ENCODE results near the gene CRYBG2. TPM values are rescaled to one million over a fixed set of nuclear protein-coding genes. Genes with fewer than 3 reads are reported as not detected.

CRYBG2 gene
- polyA plus RNA-seq, 1 donor from 2014 or later, result 2.5 TPM

DNA sequence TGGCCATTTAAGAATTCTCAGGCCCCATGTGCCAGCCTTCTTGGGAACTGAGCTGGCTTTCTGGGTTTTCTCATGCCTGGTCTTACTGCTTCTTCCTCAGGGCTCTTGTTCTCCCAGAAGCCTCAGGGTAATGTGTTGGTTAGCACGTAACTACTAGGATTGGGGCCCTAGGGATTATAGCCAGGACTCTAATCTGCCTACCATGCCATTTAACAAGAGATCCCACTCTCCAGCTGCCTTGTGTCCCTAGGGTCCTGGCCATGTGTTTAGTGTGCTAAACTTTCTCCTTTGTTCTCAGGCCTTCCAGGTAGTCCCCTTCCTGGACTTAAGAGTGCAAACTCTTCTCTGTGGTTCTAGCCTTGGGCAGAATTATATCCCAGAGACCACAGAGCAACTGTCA, 76.2 kb downstream of the CRYBG2 start:
- Histone ChIP-seq H3K36me3 (ENCODE audit: insufficient read depth, low read length) (no peaks in the 10 kb centered on the region), H3K27me3 (ENCODE audit: insufficient read depth, low read depth, low read length) (no peaks in the 10 kb centered on the region), H3F3A (ENCODE audit: insufficient read depth, low read length, poor library complexity, severe bottlenecking) (no peaks in the 10 kb centered on the region), H3K9ac (ENCODE audit: low read length) (no peak overlapping the region), H3K9me2 (ENCODE audit: insufficient read depth, low read length) (no peaks in the 10 kb centered on the region), H3K4me3 (ENCODE audit: low read length) (no peak overlapping the region), H3K27ac (ENCODE audit: low read length) (no peak overlapping the region), H3K9me3 (ENCODE audit: low read length) (no peaks in the 10 kb centered on the region), H3K79me2 (replicated peaks; ENCODE audit: insufficient read depth, low read length) (peaks cover 5% of the 10 kb centered on the region), H2AFZ (ENCODE audit: low read depth, low read length) (no peak overlapping the region), H4K20me1 (ENCODE audit: insufficient read depth) (no peaks in the 10 kb centered on the region), H3K4me2 (ENCODE audit: low read length) (no peak overlapping the region)
- TF ChIP-seq EP300 (conservative IDR thresholded peaks at IDR 0.05; ENCODE audit: poor library complexity, severe bottlenecking) (no peak), SMC3 (conservative IDR thresholded peaks at IDR 0.05; ENCODE audit: poor library complexity) (no peak), RAD21 (conservative IDR thresholded peaks at IDR 0.05) (no peak), MXI1 (conservative IDR thresholded peaks at IDR 0.05; ENCODE audit: poor library complexity, severe bottlenecking) (no peak), TAF1 (IDR thresholded peaks at IDR 0.05; ENCODE audit: low read depth) (no peak), POLR2AphosphoS5 (IDR thresholded peaks at IDR 0.05) (no peak), EZH2 (IDR thresholded peaks at IDR 0.05; ENCODE audit: borderline replicate concordance, insufficient read depth, low read length, poor library complexity, severe bottlenecking) (no peak)
- TF ChIP-seq, protein P1, sequence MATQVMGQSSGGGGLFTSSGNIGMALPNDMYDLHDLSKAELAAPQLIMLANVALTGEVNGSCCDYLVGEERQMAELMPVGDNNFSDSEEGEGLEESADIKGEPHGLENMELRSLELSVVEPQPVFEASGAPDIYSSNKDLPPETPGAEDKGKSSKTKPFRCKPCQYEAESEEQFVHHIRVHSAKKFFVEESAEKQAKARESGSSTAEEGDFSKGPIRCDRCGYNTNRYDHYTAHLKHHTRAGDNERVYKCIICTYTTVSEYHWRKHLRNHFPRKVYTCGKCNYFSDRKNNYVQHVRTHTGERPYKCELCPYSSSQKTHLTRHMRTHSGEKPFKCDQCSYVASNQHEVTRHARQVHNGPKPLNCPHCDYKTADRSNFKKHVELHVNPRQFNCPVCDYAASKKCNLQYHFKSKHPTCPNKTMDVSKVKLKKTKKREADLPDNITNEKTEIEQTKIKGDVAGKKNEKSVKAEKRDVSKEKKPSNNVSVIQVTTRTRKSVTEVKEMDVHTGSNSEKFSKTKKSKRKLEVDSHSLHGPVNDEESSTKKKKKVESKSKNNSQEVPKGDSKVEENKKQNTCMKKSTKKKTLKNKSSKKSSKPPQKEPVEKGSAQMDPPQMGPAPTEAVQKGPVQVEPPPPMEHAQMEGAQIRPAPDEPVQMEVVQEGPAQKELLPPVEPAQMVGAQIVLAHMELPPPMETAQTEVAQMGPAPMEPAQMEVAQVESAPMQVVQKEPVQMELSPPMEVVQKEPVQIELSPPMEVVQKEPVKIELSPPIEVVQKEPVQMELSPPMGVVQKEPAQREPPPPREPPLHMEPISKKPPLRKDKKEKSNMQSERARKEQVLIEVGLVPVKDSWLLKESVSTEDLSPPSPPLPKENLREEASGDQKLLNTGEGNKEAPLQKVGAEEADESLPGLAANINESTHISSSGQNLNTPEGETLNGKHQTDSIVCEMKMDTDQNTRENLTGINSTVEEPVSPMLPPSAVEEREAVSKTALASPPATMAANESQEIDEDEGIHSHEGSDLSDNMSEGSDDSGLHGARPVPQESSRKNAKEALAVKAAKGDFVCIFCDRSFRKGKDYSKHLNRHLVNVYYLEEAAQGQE (IDR thresholded peaks at IDR 0.05; ENCODE audit: borderline replicate concordance), result no peak
- TF ChIP-seq, protein P2, sequence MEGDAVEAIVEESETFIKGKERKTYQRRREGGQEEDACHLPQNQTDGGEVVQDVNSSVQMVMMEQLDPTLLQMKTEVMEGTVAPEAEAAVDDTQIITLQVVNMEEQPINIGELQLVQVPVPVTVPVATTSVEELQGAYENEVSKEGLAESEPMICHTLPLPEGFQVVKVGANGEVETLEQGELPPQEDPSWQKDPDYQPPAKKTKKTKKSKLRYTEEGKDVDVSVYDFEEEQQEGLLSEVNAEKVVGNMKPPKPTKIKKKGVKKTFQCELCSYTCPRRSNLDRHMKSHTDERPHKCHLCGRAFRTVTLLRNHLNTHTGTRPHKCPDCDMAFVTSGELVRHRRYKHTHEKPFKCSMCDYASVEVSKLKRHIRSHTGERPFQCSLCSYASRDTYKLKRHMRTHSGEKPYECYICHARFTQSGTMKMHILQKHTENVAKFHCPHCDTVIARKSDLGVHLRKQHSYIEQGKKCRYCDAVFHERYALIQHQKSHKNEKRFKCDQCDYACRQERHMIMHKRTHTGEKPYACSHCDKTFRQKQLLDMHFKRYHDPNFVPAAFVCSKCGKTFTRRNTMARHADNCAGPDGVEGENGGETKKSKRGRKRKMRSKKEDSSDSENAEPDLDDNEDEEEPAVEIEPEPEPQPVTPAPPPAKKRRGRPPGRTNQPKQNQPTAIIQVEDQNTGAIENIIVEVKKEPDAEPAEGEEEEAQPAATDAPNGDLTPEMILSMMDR (IDR thresholded peaks at IDR 0.05; ENCODE audit: poor library complexity, severe bottlenecking), result no peak

DNA sequence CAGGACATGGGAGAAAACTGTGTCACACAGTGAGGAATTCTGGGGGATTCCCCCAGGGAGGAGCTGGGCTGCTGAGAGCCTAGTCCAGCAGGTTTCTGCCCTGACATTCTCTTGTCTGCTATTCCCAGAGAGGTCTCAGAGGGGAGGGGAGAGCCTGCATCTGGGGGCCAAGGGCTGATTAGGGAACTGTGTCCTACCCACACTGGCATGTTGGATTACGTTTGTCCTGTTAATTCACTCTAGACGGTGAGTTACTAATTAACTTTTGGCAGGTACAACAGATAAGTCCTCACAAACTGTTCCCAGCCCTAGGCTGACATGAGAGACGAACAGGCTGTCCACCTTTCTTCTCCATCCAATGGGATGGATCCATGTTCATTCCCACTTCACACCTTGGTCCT, 76.7 kb downstream of the CRYBG2 start:
- Histone ChIP-seq H3K27me3 (ENCODE audit: insufficient read depth, low read depth, low read length) (no peaks in the 10 kb centered on the region), H3K9me2 (ENCODE audit: insufficient read depth, low read length) (no peaks in the 10 kb centered on the region), H3F3A (ENCODE audit: insufficient read depth, low read length, poor library complexity, severe bottlenecking) (no peaks in the 10 kb centered on the region), H3K9ac (ENCODE audit: low read length) (no peak overlapping the region), H3K79me2 (replicated peaks; ENCODE audit: insufficient read depth, low read length) (peaks cover 5% of the 10 kb centered on the region), H4K20me1 (ENCODE audit: insufficient read depth) (no peaks in the 10 kb centered on the region), H3K4me2 (ENCODE audit: low read length) (no peak overlapping the region), H3K27ac (ENCODE audit: low read length) (no peak overlapping the region), H2AFZ (ENCODE audit: low read depth, low read length) (no peak overlapping the region), H3K4me3 (ENCODE audit: low read length) (no peak overlapping the region), H3K36me3 (ENCODE audit: insufficient read depth, low read length) (no peaks in the 10 kb centered on the region), H3K9me3 (ENCODE audit: low read length) (no peaks in the 10 kb centered on the region)
- TF ChIP-seq EZH2 (IDR thresholded peaks at IDR 0.05; ENCODE audit: borderline replicate concordance, insufficient read depth, low read length, poor library complexity, severe bottlenecking), result no peak
- TF ChIP-seq SMC3 (conservative IDR thresholded peaks at IDR 0.05; ENCODE audit: poor library complexity), result no peak
- TF ChIP-seq, protein P2 (IDR thresholded peaks at IDR 0.05; ENCODE audit: poor library complexity, severe bottlenecking), result no peak
- TF ChIP-seq POLR2AphosphoS5 (IDR thresholded peaks at IDR 0.05), result no peak
- TF ChIP-seq, protein P1 (IDR thresholded peaks at IDR 0.05; ENCODE audit: borderline replicate concordance), result no peak
- no peak for TF ChIP-seq EP300 (conservative IDR thresholded peaks at IDR 0.05; ENCODE audit: poor library complexity, severe bottlenecking)
- no peak for TF ChIP-seq MXI1 (conservative IDR thresholded peaks at IDR 0.05; ENCODE audit: poor library complexity, severe bottlenecking)
- TF ChIP-seq RAD21 (conservative IDR thresholded peaks at IDR 0.05), result no peak

Data from neural cell (in vitro differentiated cells).